HepG2 (cell line): ENCODE results near the gene SIDT1. TPM values are rescaled to one million over a fixed set of nuclear protein-coding genes. Genes with fewer than 3 reads are reported as not detected.

ENCODE experiments used
- ADNP ChIP-seq: sonication (generic); formaldehyde crosslinking; IDR thresholded peaks from 2 replicates; pipeline ENCODE4 v1.4.0; 2020; ENCODE audit warnings: missing genetic modification reagents
- BORCS8-MEF2B ChIP-seq: sonication (generic); formaldehyde crosslinking; IDR thresholded peaks from 2 replicates; pipeline ENCODE4 v1.8.0; 2022; ENCODE audit warnings: mild to moderate bottlenecking, missing genetic modification reagents
- FOXK2 ChIP-seq: fragments of 450-650 bp; IDR thresholded peaks from 2 replicates; pipeline ENCODE4 v1.6.1; 2016
- GATAD1 ChIP-seq: IDR thresholded peaks from 2 replicates; pipeline ENCODE4 v1.6.1; 2016; ENCODE audit warnings: missing genetic modification reagents, missing compliant biosample characterization
- KDM5B ChIP-seq: sonication (generic); formaldehyde crosslinking; IDR thresholded peaks from 2 replicates; pipeline ENCODE4 v1.4.0; 2020; ENCODE audit warnings: missing genetic modification reagents, mild to moderate bottlenecking, borderline replicate concordance
- LRRFIP1 ChIP-seq: sonication (generic); formaldehyde crosslinking; conservative IDR thresholded peaks from 2 replicates; pipeline ENCODE4 v1.4.0; 2020; ENCODE audit warnings: missing genetic modification reagents
- MXD4 ChIP-seq: IDR thresholded peaks from 2 replicates; pipeline ENCODE4 v1.6.1; 2016; ENCODE audit warnings: mild to moderate bottlenecking, missing biosample characterization, missing genetic modification reagents
- NCOA2 ChIP-seq: sonication (generic); formaldehyde crosslinking; IDR thresholded peaks from 2 replicates; pipeline ENCODE4 v1.8.0; 2022; ENCODE audit warnings: inconsistent platforms
- PTBP1 ChIP-seq: fragments of 200-400 bp; formaldehyde crosslinking; IDR thresholded peaks from 2 replicates; pipeline ENCODE4 v1.6.1; 2018; ENCODE audit warnings: low read length, low read depth; ENCODE audit not compliant: poor library complexity, severe bottlenecking
- SNAPC2 ChIP-seq: sonication (generic); formaldehyde crosslinking; IDR thresholded peaks from 2 replicates; pipeline ENCODE4 v1.8.1; 2022; ENCODE audit warnings: mild to moderate bottlenecking, missing genetic modification reagents
- STAG1 ChIP-seq: sonication (generic); formaldehyde crosslinking; IDR thresholded peaks from 2 replicates; pipeline ENCODE4 v1.4.0; 2020; ENCODE audit warnings: missing genetic modification reagents
- TBL1XR1 ChIP-seq: fragments of 150-350 bp; IDR thresholded peaks from 2 replicates; pipeline ENCODE4 v1.6.1; 2014; ENCODE audit warnings: borderline replicate concordance, low read length; ENCODE audit not compliant: partially characterized antibody
- TRAFD1 ChIP-seq: sonication (generic); formaldehyde crosslinking; IDR thresholded peaks from 2 replicates; pipeline ENCODE4 v1.5.1; 2020; ENCODE audit warnings: missing genetic modification reagents, mild to moderate bottlenecking, borderline replicate concordance
- ZIK1 ChIP-seq: sonication (generic); formaldehyde crosslinking; IDR thresholded peaks from 2 replicates; pipeline ENCODE4 v1.5.0; 2020; ENCODE audit warnings: mild to moderate bottlenecking, low read depth, missing genetic modification reagents, borderline replicate concordance
- ZNF263 ChIP-seq: sonication (generic); formaldehyde crosslinking; IDR thresholded peaks from 2 replicates; pipeline ENCODE4 v1.4.0; 2020; ENCODE audit warnings: missing genetic modification reagents
- ZNF317 ChIP-seq: sonication (generic); formaldehyde crosslinking; IDR thresholded peaks from 2 replicates; pipeline ENCODE4 v1.5.0; 2020; ENCODE audit warnings: mild to moderate bottlenecking, missing genetic modification reagents
- ZSCAN22 ChIP-seq: sonication (generic); formaldehyde crosslinking; IDR thresholded peaks from 2 replicates; pipeline ENCODE4 v1.4.0; 2020; ENCODE audit warnings: mild to moderate bottlenecking, missing genetic modification reagents
- ZSCAN29 ChIP-seq: sonication (generic); formaldehyde crosslinking; conservative IDR thresholded peaks from 2 replicates; pipeline ENCODE4 v1.4.0; 2020; ENCODE audit warnings: mild to moderate bottlenecking, missing genetic modification reagents
- polyA plus RNA-seq, 8 experiments: library from polyadenylated mRNA; depleted of rRNA in 3 of 8; stranded (reverse) in 7 of 8; unstranded in 1 of 8; fragments of >200 nt; fragmentation: Illumina TruSeq in 4 of 8; extraction: Trizol in 4 of 8; gene quantifications; 2 replicates each; pipeline versions ENCODE4 v1.2.1 to v1.2.3, GENCODE V29; 2011 to 2016; ENCODE audit warnings: low read depth in 4 of 8, missing spikeins in 1 of 8, mixed read lengths in 1 of 8; ENCODE audit not compliant: insufficient read depth in 1 of 8
- total RNA-seq, 5 experiments: library from RNA; depleted of rRNA; stranded (reverse); fragments of >200 nt; fragmentation: Illumina TruSeq; extraction: Trizol; gene quantifications; 2 replicates each; pipeline ENCODE4 v1.2.3, GENCODE V29; 2016; ENCODE audit warnings: low read depth in 1 of 5
- TF ChIP-seq, protein P1 (sequence below): sonication (generic); formaldehyde crosslinking; IDR thresholded peaks from 2 replicates; pipeline ENCODE4 v1.4.0; 2020; ENCODE audit warnings: missing genetic modification reagents
- TF ChIP-seq, protein P2 (sequence below): sonication (generic); formaldehyde crosslinking; IDR thresholded peaks from 2 replicates; pipeline ENCODE4 v1.4.0; 2020; ENCODE audit warnings: missing genetic modification reagents, borderline replicate concordance
- TF ChIP-seq, protein P3 (sequence below): sonication (generic); formaldehyde crosslinking; IDR thresholded peaks from 2 replicates; pipeline ENCODE4 v1.4.0; 2020; ENCODE audit warnings: mild to moderate bottlenecking, missing genetic modification reagents

The SIDT1 gene
- total and polyA plus RNA-seq, 2 of the 13 experiments (the other 11 are each of a cell fraction or from before 2014, with no cell fraction given) = 0.07 TPM

DNA sequence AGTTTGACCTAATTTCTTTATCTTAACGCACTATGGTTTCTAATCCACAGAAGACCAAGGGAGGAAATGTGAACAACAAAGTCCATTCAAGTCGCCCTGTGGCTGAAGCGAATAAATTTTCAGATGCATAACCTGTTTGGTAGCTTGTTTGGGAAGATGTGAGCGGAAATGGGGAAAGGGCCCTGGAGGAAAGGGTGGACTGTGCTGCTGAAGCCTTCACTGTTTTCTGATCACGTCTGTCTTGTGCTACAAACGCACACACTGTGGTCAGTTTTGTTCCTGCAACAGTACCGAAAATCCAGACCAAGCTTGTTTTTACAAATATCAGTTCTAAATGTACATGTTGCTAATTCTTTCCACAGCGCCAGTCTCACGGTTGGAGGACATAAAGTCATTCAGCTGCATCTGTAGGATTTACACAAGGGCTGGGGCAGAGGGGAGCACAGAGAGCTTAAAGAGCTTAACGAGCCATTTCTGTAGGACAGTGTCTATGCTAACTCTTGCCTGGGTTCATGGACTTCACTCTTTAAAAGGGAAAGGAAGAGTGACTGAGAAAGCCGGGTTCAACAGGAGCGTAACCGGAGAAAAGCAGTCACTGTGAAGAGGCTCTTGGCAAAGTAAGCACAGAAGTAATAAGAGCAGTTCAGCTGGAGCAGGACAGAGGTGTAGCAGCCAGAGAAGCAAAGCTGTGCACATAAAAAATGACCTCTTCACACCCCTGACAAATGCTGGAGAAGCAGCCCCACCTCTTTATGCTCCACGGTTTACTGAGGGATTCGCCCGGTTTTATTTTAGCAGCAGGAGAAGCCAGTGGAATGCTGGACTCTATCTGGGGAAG, 97.4 kb downstream of the SIDT1 start (continued):
- TF ChIP-seq LRRFIP1 (CRISPR knock-in tag) = no peak
- TF ChIP-seq ADNP (CRISPR knock-in tag) = no peak
- no peak for TF ChIP-seq STAG1 (CRISPR knock-in tag)
- TF ChIP-seq, protein P1, sequence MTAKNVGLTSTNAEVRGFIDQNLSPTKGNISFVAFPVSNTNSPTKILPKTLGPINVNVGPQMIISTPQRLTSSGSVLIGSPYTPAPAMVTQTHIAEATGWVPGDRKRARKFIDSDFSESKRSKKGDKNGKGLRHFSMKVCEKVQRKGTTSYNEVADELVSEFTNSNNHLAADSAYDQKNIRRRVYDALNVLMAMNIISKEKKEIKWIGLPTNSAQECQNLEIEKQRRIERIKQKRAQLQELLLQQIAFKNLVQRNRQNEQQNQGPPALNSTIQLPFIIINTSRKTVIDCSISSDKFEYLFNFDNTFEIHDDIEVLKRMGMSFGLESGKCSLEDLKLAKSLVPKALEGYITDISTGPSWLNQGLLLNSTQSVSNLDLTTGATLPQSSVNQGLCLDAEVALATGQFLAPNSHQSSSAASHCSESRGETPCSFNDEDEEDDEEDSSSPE (CRISPR knock-in tag) = no peak
- 0 out of 2 replicates have a peak, but pooled peaks have one; percentile 37 for TF ChIP-seq BORCS8-MEF2B (CRISPR knock-in tag)
- peak; percentile 97 for TF ChIP-seq ZSCAN29 (CRISPR knock-in tag)
- TF ChIP-seq, protein P2, sequence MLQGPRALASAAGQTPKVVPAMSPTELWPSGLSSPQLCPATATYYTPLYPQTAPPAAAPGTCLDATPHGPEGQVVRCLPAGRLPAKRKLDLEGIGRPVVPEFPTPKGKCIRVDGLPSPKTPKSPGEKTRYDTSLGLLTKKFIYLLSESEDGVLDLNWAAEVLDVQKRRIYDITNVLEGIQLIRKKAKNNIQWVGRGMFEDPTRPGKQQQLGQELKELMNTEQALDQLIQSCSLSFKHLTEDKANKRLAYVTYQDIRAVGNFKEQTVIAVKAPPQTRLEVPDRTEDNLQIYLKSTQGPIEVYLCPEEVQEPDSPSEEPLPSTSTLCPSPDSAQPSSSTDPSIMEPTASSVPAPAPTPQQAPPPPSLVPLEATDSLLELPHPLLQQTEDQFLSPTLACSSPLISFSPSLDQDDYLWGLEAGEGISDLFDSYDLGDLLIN = no peak
- TF ChIP-seq PTBP1 = no peak
- 0 out of 2 replicates have a peak, but pooled peaks have one; percentile 29 for TF ChIP-seq ZNF317 (CRISPR knock-in tag)
- TF ChIP-seq FOXK2 = no peak
- no peak for TF ChIP-seq MXD4 (CRISPR knock-in tag)
- TF ChIP-seq, protein P3, sequence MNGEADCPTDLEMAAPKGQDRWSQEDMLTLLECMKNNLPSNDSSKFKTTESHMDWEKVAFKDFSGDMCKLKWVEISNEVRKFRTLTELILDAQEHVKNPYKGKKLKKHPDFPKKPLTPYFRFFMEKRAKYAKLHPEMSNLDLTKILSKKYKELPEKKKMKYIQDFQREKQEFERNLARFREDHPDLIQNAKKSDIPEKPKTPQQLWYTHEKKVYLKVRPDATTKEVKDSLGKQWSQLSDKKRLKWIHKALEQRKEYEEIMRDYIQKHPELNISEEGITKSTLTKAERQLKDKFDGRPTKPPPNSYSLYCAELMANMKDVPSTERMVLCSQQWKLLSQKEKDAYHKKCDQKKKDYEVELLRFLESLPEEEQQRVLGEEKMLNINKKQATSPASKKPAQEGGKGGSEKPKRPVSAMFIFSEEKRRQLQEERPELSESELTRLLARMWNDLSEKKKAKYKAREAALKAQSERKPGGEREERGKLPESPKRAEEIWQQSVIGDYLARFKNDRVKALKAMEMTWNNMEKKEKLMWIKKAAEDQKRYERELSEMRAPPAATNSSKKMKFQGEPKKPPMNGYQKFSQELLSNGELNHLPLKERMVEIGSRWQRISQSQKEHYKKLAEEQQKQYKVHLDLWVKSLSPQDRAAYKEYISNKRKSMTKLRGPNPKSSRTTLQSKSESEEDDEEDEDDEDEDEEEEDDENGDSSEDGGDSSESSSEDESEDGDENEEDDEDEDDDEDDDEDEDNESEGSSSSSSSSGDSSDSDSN (CRISPR knock-in tag) = no peak
- TF ChIP-seq TRAFD1 (CRISPR knock-in tag) = no peak
- TF ChIP-seq ZSCAN22 (CRISPR knock-in tag) = no peak
- 0 out of 2 replicates have a peak, but pooled peaks have one; percentile 30 for TF ChIP-seq ZNF263 (CRISPR knock-in tag)
- TF ChIP-seq GATAD1 (CRISPR knock-in tag) = no peak
- TF ChIP-seq SNAPC2 (CRISPR knock-in tag) = no peak
- TF ChIP-seq TBL1XR1 = no peak
- TF ChIP-seq KDM5B (CRISPR knock-in tag) = no peak
- no peak for TF ChIP-seq ZIK1 (CRISPR knock-in tag)
- TF ChIP-seq NCOA2 (CRISPR knock-in tag) = no peak
